Measurements from ENCODE around the gene TGM2.

The TGM2 gene

DNA sequence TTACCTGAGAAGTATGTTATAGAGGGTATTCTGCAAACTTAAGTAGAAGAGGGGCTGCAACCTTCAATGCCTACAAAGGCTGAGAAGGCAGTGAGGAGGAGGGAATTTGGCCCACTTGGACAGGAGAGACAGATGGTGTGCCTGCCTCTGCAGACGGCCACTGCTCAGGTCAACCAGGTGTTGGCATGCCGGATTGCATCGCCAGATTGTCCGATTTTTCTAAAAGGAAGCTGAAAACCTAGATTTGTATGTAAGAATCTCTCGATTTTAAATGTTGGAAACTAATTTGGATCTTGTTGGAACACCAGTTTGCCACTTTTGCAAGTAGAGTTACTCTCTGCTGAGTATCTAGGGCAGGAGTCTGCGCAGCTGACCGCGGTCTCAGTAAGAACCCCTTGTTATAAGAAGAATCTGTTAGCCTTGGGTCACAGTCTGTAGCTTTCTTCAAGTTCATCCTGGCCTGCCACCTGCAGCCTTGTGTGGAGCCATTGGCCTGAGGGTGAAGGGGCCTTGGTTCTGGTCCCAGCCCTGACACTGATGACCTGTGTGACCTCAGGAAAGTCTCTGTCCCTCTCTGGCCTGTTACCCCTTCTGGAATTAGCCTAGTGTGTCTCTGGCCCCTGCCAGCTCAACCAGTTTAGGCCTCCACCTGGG is 54.4 kb downstream of the TGM2 start:
- POLR2A ChIA-PET, result interaction anchor here (0.6 kb wide), 1 partner anchor 105 kb away, joined by 3 read pairs; no protein-coding TSS in a partner anchor
- H3K36me3 ChIP-seq (ENCODE audit: control insufficient read depth in 2 of 2, insufficient read depth in 1 of 2, low read length in 2 of 2), result no peaks in the 10 kb centered on the region
- CTCF ChIA-PET, result interaction anchor here (0.8 to 6.3 kb wide), 6 partner anchors 11 to 110 kb away, joined by 3 to 44 read pairs (median 3); no protein-coding TSS in a partner anchor
- no peak for TF ChIP-seq ZNF768 (tag by site-specific recombination; IDR thresholded peaks at IDR 0.05)
- peaks cover 9% of the 10 kb centered on the region for H3K4me1 ChIP-seq (ENCODE audit: control insufficient read depth, insufficient read depth, low read length)
- peak overlapping the region; percentile 39; the same call in 1 of the 2 replicates for H3K27ac ChIP-seq (ENCODE audit: extremely low read depth, low read depth, low read length)
- H3K4me3 ChIP-seq (ENCODE audit: low read depth, low read length), result no peak overlapping the region
- no peaks in the 10 kb centered on the region for H3K9me3 ChIP-seq (ENCODE audit: control insufficient read depth, insufficient read depth, low read depth, low read length)

DNA sequence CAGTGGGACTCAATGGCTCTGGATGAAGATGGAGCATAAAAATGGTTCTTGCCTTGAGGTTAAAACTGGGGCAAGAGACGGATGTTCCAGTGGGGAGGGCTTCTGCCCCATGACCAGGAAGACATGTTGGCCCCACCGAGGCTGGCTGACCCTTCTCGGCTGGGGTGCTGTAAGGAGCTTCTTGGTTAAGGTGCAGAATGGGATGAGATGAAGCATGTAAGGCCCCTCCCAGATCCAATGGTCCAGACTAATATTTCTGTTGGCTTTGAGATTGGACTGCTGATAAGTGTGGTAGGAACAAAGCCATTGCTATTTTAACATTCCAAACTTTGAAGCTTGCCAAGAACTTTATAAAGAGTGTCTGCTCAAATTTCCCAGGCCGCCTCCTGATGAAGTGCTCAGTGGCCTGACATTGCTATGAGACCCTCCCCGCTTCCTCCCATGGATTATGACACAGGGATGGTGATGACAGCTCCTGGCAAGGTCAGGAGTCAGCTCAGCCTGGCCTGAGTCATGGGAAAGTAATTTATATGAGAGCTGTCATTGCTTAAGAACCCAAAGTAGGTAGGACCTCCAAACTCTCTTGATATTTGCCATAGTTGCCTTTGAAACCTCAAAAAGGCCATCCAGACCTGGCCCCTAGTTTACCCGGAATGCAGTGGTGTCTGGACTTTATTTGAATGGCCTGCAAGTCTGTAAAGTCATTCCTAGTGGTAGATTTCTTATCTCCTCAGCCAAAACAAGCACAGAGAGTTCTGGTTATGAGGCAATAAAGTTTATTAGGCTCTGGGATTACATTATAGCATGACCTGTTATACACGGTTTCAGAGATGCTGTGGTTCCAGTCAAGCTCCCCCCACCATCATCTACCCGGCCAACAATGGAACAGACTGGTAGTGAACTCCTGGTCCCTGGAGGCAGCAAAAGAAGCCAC is 55.2 kb downstream of the TGM2 start:
- H3K9me3 ChIP-seq (ENCODE audit: control insufficient read depth, insufficient read depth, low read depth, low read length), result no peaks in the 10 kb centered on the region
- H3K27ac ChIP-seq (ENCODE audit: extremely low read depth, low read depth, low read length), result peak overlapping the region; percentile 39; the same call in 1 of the 2 replicates
- H3K36me3 ChIP-seq (ENCODE audit: control insufficient read depth in 2 of 2, insufficient read depth in 1 of 2, low read length in 2 of 2), result no peaks in the 10 kb centered on the region
- CTCF ChIA-PET, result interaction anchor here (0.5 to 6.3 kb wide), 10 partner anchors 11 to 111 kb away, joined by 3 to 44 read pairs (median 3); no protein-coding TSS in a partner anchor
- POLR2A ChIA-PET, result interaction anchor here (1.0 kb wide), 1 partner anchor 103 kb away, joined by 3 read pairs; no protein-coding TSS in a partner anchor
- H3K4me3 ChIP-seq (ENCODE audit: low read depth, low read length), result no peak overlapping the region
- H3K4me1 ChIP-seq (ENCODE audit: control insufficient read depth, insufficient read depth, low read length), result peaks cover 9% of the 10 kb centered on the region
- TF ChIP-seq ZNF16 (tag by site-specific recombination; IDR thresholded peaks at IDR 0.05; ENCODE audit: low read depth) (no peak), OSR2 (tag by site-specific recombination; IDR thresholded peaks at IDR 0.05) (peak; percentile 69; the same call in 1 of the 2 replicates), SP7 (tag by site-specific recombination; IDR thresholded peaks at IDR 0.05) (peak; percentile 64), ZNF366 (tag by site-specific recombination; conservative IDR thresholded peaks at IDR 0.05) (peak; percentile 36; the same call in 1 of the 2 replicates), ZBTB17 (tag by site-specific recombination; IDR thresholded peaks at IDR 0.05) (peak; percentile 31; the same call in 1 of the 2 replicates), ZNF610 (tag by site-specific recombination; IDR thresholded peaks at IDR 0.05; ENCODE audit: borderline replicate concordance) (0 out of 2 replicates have a peak, but pooled peaks have one; percentile 40), ZNF155 (tag by site-specific recombination; IDR thresholded peaks at IDR 0.05) (no peak), IKZF3 (tag by site-specific recombination; IDR thresholded peaks at IDR 0.05) (peak; percentile 49; the same call in 1 of the 2 replicates), FEZF1 (tag by site-specific recombination; IDR thresholded peaks at IDR 0.05) (peak; percentile 95), ZNF629 (tag by site-specific recombination; IDR thresholded peaks at IDR 0.05) (peak; percentile 70), SP2 (tag by site-specific recombination; IDR thresholded peaks at IDR 0.05) (no peak; the same call in 1 of the 2 replicates), SCRT2 (tag by site-specific recombination; IDR thresholded peaks at IDR 0.05) (peak; percentile 42), WT1 (tag by site-specific recombination; IDR thresholded peaks at IDR 0.05) (peak; percentile 60), ZNF561 (tag by site-specific recombination; IDR thresholded peaks at IDR 0.05; ENCODE audit: borderline replicate concordance) (no peak), ZNF600 (tag by site-specific recombination; IDR thresholded peaks at IDR 0.05) (peak; percentile 58; the same call in 1 of the 2 replicates), ZEB2 (tag by site-specific recombination; IDR thresholded peaks at IDR 0.05) (peak; percentile 67), ZXDB (tag by site-specific recombination; IDR thresholded peaks at IDR 0.05) (peak; percentile 64; the same call in 1 of the 2 replicates), HOXD13 (CRISPR knock-in tag; IDR thresholded peaks at IDR 0.05; ENCODE audit: borderline replicate concordance) (peak; percentile 73; the same call in 1 of the 2 replicates), ZNF843 (tag by site-specific recombination; IDR thresholded peaks at IDR 0.05) (peak; percentile 67; the same call in 1 of the 2 replicates), ZFP37 (tag by site-specific recombination; IDR thresholded peaks at IDR 0.05) (peak; percentile 68; the same call in 1 of the 2 replicates), ZNF623 (tag by site-specific recombination; IDR thresholded peaks at IDR 0.05) (no peak)
- TF ChIP-seq, protein P1, sequence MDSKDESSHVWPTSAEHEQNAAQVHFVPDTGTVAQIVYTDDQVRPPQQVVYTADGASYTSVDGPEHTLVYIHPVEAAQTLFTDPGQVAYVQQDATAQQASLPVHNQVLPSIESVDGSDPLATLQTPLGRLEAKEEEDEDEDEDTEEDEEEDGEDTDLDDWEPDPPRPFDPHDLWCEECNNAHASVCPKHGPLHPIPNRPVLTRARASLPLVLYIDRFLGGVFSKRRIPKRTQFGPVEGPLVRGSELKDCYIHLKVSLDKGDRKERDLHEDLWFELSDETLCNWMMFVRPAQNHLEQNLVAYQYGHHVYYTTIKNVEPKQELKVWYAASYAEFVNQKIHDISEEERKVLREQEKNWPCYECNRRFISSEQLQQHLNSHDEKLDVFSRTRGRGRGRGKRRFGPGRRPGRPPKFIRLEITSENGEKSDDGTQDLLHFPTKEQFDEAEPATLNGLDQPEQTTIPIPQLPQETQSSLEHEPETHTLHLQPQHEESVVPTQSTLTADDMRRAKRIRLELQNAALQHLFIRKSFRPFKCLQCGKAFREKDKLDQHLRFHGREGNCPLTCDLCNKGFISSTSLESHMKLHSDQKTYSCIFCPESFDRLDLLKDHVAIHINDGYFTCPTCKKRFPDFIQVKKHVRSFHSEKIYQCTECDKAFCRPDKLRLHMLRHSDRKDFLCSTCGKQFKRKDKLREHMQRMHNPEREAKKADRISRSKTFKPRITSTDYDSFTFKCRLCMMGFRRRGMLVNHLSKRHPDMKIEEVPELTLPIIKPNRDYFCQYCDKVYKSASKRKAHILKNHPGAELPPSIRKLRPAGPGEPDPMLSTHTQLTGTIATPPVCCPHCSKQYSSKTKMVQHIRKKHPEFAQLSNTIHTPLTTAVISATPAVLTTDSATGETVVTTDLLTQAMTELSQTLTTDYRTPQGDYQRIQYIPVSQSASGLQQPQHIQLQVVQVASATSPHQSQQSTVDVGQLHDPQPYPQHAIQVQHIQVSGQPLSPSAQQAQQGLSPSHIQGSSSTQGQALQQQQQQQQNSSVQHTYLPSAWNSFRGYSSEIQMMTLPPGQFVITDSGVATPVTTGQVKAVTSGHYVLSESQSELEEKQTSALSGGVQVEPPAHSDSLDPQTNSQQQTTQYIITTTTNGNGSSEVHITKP (tag by site-specific recombination; IDR thresholded peaks at IDR 0.05), result peak; percentile 76
- TF ChIP-seq, protein P2, sequence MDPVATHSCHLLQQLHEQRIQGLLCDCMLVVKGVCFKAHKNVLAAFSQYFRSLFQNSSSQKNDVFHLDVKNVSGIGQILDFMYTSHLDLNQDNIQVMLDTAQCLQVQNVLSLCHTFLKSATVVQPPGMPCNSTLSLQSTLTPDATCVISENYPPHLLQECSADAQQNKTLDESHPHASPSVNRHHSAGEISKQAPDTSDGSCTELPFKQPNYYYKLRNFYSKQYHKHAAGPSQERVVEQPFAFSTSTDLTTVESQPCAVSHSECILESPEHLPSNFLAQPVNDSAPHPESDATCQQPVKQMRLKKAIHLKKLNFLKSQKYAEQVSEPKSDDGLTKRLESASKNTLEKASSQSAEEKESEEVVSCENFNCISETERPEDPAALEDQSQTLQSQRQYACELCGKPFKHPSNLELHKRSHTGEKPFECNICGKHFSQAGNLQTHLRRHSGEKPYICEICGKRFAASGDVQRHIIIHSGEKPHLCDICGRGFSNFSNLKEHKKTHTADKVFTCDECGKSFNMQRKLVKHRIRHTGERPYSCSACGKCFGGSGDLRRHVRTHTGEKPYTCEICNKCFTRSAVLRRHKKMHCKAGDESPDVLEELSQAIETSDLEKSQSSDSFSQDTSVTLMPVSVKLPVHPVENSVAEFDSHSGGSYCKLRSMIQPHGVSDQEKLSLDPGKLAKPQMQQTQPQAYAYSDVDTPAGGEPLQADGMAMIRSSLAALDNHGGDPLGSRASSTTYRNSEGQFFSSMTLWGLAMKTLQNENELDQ (tag by site-specific recombination; IDR thresholded peaks at IDR 0.05; ENCODE audit: low read depth), result no peak
- TF ChIP-seq, protein P3, sequence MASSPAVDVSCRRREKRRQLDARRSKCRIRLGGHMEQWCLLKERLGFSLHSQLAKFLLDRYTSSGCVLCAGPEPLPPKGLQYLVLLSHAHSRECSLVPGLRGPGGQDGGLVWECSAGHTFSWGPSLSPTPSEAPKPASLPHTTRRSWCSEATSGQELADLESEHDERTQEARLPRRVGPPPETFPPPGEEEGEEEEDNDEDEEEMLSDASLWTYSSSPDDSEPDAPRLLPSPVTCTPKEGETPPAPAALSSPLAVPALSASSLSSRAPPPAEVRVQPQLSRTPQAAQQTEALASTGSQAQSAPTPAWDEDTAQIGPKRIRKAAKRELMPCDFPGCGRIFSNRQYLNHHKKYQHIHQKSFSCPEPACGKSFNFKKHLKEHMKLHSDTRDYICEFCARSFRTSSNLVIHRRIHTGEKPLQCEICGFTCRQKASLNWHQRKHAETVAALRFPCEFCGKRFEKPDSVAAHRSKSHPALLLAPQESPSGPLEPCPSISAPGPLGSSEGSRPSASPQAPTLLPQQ (tag by site-specific recombination; IDR thresholded peaks at IDR 0.05), result peak; percentile 68
